Astrocyte of the cerebellum (primary cell): ENCODE data around the gene PPP1R11.
A peak's percentile ranks its signal among the peaks of the same experiment; 100 is the strongest.
"Not testable (repeated sequence)": the region's sequence is repeated elsewhere in the genome, so short reads cannot be mapped to it uniquely, and the experiment has no call there.

Source experiments
- DNase-seq: peaks from one replicate; pipeline ENCODE4 v3.0.0-alpha.2; 2011; ENCODE audit warnings: low read depth
- H3K4me3 ChIP-seq: 2 replicates; pipeline ENCODE4 v1.5.1; 2011; ENCODE audit warnings: mild to moderate bottlenecking, low read depth, low read length, moderate library complexity
- CTCF ChIP-seq: IDR thresholded peaks from 2 replicates; pipeline ENCODE4 v1.5.1; 2012; ENCODE audit warnings: low read length, low read depth, moderate library complexity, mild to moderate bottlenecking; ENCODE audit errors: missing control alignments
- in situ Hi-C: cut with HindIII; loops from 2 replicates; pipeline ENCODE4 v1.10.0; 2017; ENCODE audit warnings: low sequenced_read_pairs

Gene PPP1R11

GRCh38 chr6:30031381-30031780 is 35.6 kb upstream of the PPP1R11 start:
- no peak for DNase-seq
- in situ Hi-C loops = no loop called here
- no peak for TF ChIP-seq CTCF
- H3K4me3 ChIP-seq = no peak overlapping the region

- DNase-seq, in situ Hi-C loops: not testable (repeated sequence)
These were observed 33.6 kb upstream of the PPP1R11 start for GRCh38 chr6:30033440-30033839.

GRCh38 chr6:30035784-30036183 is 31.2 kb upstream of the PPP1R11 start:
- H3K4me3 ChIP-seq = no peak overlapping the region
- in situ Hi-C loops = no loop called here
- TF ChIP-seq CTCF = no peak
- DNase-seq = no peak

More at GRCh38 chr6:30033440-30033839, 33.6 kb upstream of the PPP1R11 start:
- not testable (repeated sequence) for H3K4me3 ChIP-seq

GRCh38 chr6:30037182-30037788 is 29.7 kb upstream of the PPP1R11 start:
- H3K4me3 ChIP-seq = no peak overlapping the region
- TF ChIP-seq CTCF = peak; percentile 58
- no peak for DNase-seq
- in situ Hi-C loops = no loop called here

- no peak overlapping the region for H3K4me3 ChIP-seq
- TF ChIP-seq CTCF = no peak
- no peak for DNase-seq
- in situ Hi-C loops = no loop called here
These were observed 25.8 kb upstream of the PPP1R11 start for GRCh38 chr6:30041221-30041620.

- no peak for TF ChIP-seq CTCF
- no peak overlapping the region for H3K4me3 ChIP-seq
- in situ Hi-C loops = no loop called here
- no peak for DNase-seq
These were observed 25.2 kb upstream of the PPP1R11 start for GRCh38 chr6:30041821-30042220.

GRCh38 chr6:30042476-30042875 is 24.5 kb upstream of the PPP1R11 start:
- in situ Hi-C loops = no loop called here
- DNase-seq = no peak
- H3K4me3 ChIP-seq = no peak overlapping the region
- no peak for TF ChIP-seq CTCF
